Stimulated activated CD8-positive, alpha-beta memory T cell treated with anti-CD3 and anti-CD28 coated beads, Interleukin-4, amount 100 ng/mL, for 4 hours (primary cell): ENCODE data around the gene SPEG.

Source experiments
- DNase-seq, 2 donors: peaks; one replicate each; pipeline ENCODE4 v3.0.0-alpha.2; 2020; ENCODE audit warnings: low read depth in 2 of 2, low spot score in 1 of 2

Gene SPEG

DNA sequence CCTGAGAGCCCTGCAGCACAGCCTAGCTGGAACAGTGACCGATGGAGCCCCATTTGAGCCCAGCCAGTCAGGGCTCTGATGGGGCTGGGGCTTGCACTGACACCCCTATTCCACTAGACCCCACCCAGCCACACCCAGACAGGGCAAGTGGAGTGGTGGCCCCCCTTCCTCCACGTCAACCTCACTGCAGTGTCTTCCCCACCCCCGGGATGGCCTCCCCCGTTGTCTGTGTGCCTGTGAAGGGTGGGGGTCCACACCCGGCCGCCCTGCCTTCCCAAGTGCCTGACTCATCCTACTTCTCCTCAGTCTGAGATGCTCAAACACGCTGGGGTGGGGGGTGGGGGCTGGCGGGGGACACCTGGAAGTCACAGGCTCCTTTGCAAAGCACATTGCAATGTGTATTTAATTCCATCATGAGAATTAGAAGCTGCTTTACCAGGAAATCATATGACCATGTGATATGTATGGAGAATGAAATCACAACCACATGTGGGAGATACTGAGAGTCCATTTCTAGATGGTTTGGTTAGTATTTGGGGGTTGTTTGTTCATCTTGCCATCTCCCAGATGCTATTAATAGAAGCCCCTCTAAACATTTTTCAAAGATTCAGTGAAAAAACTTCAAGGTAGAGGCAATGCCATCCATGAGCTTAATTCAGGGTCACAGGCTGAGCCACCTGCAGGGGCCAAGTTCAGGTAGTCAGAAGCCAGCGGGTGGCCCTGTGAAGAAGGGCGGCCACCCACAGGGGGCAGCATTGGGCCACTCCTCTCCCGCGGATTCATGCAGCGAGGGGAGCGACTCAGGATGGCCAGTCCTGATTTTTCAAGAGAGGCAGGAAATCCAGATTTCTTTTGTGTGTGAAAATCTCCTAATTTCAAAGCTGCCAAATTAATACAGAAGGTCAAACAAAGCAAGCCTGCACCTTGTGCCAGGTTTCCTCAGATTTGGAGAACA, 41.3 kb downstream of the SPEG start:
- DNase-seq: no peak

DNA sequence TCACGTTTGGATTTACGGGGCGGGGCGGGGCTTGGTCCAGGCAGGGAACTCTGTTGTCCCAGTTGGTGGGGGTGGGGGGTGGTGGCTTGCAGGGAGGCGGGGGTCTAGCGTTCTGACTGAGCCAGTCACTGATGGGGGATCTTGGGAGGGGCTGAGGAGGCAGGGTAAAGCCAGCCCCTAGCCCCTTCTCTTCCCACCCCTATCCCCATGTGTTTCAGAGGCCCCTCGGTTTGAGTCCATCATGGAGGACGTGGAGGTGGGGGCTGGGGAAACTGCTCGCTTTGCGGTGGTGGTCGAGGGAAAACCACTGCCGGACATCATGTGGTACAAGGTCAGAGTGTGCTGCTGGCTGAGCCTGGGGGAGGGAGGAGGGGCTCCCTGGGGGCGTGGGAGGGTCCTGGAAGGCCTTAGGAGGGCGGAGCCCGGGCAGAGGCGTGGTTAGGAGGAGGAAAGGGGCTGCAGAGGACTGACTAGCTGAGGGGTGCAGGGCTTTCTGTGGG, 42.1 kb downstream of the SPEG start:
- no peak for DNase-seq

DNA sequence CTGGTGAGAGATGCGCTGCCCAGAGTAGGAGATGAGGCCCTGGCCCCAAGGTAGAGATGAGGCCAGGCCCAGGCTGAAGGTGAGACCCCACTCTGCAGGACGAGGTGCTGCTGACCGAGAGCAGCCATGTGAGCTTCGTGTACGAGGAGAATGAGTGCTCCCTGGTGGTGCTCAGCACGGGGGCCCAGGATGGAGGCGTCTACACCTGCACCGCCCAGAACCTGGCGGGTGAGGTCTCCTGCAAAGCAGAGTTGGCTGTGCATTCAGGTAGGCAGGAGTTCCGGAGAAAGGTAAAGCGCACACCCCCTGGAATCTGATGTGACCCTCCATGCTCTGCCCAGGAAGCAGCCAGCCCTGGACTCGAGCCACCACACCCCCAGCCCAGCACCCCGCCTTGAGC, 42.5 kb downstream of the SPEG start:
- DNase-seq: no peak

DNA sequence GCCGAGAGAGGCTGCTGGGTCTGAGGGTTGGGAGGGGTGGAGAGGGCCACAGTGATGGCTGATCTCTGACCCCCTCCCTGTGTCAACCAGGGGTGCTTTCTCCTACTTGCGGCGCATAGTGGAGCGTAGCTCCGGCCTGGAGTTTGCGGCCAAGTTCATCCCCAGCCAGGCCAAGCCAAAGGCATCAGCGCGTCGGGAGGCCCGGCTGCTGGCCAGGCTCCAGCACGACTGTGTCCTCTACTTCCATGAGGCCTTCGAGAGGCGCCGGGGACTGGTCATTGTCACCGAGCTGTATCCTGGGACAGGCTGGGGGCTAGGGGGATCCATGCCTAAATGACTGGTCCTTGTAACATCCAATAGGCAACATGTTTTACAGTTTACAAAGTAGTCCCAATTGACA, 43.2 kb downstream of the SPEG start:
- DNase-seq: no peak

DNA sequence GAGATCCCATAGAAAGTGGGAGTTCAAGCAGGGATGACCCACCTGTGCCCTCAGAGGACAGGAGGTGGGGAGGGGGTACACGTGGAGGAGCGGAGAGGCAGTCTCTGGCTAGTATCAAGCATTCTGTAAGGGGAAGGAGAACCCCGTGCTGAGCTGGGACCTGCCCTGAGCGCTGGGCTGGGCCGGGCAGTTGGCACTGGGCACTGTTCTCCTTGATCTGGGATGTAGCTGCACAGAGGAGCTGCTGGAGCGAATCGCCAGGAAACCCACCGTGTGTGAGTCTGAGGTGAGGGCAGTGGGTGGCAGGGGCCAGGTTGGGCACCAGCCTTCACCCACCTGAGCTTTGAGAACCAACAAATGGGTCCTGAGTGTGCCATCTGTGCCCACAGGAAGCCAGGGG, 44.3 kb downstream of the SPEG start:
- no peak for DNase-seq

DNA sequence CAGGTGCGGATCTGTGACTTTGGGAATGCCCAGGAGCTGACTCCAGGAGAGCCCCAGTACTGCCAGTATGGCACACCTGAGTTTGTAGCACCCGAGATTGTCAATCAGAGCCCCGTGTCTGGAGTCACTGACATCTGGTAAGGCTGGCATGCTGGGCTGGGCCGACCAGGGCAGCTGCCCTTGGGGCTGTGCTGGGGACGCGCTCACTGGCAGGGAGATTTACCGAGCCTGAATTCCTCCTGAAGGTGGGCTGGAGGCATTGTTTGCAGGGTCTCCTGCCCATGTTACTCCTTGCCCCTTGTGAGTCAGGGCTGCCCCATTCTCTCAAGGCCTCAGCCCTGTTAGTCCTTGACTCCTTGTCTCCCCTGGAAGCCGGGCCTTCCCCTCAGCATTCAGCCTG, 45.4 kb downstream of the SPEG start:
- DNase-seq: no peak

DNA sequence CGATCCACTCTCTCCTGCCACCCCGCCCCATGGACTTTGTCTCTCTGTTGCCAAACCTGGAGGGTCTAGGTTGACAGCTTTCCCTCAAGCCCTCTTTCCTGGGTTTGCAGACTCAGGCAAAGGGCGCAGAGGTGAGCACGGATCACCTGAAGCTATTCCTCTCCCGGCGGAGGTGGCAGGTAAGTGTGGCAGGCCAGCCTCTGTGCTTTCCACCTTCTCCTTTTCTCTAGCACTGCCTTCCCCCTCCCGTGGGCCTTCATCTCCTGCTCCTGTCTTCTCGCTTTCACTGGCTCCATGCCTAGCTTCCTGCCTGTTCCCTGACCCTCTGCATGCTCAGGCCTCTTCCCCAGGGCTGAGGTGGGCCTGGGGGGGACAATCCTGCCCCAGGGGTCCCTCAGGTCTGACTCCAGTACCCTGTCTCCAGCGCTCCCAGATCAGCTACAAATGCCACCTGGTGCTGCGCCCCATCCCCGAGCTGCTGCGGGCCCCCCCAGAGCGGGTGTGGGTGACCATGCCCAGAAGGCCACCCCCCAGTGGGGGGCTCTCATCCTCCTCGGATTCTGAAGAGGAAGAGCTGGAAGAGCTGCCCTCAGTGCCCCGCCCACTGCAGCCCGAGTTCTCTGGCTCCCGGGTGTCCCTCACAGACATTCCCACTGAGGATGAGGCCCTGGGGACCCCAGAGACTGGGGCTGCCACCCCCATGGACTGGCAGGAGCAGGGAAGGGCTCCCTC, 48.2 kb downstream of the SPEG start:
- no peak for DNase-seq

DNA sequence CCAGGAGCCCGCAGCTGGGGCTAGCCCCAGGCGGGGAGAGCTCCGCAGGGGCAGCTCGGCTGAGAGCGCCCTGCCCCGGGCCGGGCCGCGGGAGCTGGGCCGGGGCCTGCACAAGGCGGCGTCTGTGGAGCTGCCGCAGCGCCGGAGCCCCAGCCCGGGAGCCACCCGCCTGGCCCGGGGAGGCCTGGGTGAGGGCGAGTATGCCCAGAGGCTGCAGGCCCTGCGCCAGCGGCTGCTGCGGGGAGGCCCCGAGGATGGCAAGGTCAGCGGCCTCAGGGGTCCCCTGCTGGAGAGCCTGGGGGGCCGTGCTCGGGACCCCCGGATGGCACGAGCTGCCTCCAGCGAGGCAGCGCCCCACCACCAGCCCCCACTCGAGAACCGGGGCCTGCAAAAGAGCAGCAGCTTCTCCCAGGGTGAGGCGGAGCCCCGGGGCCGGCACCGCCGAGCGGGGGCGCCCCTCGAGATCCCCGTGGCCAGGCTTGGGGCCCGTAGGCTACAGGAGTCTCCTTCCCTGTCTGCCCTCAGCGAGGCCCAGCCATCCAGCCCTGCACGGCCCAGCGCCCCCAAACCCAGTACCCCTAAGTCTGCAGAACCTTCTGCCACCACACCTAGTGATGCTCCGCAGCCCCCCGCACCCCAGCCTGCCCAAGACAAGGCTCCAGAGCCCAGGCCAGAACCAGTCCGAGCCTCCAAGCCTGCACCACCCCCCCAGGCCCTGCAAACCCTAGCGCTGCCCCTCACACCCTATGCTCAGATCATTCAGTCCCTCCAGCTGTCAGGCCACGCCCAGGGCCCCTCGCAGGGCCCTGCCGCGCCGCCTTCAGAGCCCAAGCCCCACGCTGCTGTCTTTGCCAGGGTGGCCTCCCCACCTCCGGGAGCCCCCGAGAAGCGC, 49.1 kb downstream of the SPEG start:
- DNase-seq: no peak

DNA sequence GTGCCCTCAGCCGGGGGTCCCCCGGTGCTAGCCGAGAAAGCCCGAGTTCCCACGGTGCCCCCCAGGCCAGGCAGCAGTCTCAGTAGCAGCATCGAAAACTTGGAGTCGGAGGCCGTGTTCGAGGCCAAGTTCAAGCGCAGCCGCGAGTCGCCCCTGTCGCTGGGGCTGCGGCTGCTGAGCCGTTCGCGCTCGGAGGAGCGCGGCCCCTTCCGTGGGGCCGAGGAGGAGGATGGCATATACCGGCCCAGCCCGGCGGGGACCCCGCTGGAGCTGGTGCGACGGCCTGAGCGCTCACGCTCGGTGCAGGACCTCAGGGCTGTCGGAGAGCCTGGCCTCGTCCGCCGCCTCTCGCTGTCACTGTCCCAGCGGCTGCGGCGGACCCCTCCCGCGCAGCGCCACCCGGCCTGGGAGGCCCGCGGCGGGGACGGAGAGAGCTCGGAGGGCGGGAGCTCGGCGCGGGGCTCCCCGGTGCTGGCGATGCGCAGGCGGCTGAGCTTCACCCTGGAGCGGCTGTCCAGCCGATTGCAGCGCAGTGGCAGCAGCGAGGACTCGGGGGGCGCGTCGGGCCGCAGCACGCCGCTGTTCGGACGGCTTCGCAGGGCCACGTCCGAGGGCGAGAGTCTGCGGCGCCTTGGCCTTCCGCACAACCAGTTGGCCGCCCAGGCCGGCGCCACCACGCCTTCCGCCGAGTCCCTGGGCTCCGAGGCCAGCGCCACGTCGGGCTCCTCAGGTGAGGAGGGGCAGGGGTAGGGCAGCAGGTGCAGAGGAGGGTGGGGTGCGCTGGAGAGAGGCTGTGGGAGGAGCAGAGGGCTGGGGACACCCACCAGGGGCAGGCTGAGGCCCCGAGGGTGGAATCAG, 49.9 kb downstream of the SPEG start:
- DNase-seq: no peak

DNA sequence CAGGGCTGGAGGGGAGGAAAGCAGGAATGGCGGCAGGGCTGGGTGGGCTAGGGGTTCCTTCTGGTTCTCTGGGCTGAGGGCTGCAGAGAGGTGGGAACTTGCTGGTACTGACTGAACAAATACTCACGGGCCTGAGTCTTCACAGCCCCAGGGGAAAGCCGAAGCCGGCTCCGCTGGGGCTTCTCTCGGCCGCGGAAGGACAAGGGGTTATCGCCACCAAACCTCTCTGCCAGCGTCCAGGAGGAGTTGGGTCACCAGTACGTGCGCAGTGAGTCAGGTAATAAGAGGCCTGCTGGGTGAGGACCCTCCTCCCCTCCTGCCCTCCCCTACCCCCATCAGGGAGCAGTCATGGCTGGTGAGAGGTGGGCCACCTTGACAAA, 50.5 kb downstream of the SPEG start:
- no peak for DNase-seq

DNA sequence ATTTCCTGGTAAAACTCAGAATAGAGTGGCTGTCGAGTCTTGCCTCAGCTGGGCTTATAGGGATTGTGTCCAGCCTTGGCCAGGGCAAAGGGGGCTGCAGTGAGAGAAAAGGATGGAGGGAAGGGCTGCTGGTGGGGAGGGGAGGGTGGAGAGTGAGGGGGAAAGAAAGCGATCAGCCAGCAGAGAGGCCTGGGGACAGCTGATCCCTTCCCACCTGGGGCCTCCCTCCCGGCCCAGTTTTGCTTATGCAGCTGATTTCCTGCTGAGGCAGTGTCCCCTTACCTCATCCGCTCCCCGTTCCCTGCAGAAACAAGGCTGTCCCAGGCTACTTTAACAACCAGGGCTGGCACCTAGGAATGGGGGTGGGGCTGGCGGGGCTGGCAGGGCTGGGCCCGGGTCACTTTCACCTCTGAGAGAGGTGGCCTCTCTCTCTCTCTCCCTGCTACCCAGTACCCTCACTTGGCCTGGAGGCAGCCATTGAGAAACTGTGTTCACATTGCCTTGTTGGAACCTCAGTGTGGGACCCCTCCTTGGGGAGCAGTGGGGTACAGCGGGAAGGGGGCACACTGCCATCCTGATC, 51.8 kb downstream of the SPEG start:
- DNase-seq: no peak

DNA sequence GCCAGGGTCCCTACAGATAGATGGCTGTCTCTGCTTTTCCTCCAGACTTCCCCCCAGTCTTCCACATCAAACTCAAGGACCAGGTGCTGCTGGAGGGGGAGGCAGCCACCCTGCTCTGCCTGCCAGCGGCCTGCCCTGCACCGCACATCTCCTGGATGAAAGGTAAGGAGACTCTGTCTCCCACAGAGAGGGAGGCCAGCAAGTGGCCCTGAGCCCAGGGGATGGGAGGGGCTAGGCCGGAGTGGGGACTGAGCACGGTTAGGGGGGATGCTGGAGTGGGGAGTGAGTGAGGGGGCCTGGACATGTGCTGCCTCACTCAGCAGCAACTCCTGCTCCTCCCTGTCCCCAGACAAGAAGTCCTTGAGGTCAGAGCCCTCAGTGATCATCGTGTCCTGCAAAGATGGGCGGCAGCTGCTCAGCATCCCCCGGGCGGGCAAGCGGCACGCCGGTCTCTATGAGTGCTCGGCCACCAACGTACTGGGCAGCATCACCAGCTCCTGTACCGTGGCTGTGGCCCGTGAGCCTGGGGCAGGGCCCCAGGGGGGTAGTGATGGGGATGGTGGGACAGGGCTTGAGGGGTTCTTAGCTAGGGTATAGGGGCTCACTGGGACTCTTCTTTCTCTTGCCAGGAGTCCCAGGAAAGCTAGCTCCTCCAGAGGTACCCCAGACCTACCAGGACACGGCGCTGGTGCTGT, 53.7 kb downstream of the SPEG start:
- no peak for DNase-seq

DNA sequence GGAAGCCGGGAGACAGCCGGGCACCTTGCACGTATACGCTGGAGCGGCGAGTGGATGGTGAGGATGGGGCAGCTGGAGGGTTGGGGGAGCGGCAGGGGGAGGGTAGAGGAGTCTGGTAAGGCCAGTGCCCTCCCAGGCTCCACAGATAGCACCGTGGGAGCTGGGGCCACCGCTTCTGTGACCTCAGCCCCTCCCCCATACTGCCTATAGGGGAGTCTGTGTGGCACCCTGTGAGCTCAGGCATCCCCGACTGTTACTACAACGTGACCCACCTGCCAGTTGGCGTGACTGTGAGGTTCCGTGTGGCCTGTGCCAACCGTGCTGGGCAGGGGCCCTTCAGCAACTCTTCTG, 54.2 kb downstream of the SPEG start:
- DNase-seq: no peak

DNA sequence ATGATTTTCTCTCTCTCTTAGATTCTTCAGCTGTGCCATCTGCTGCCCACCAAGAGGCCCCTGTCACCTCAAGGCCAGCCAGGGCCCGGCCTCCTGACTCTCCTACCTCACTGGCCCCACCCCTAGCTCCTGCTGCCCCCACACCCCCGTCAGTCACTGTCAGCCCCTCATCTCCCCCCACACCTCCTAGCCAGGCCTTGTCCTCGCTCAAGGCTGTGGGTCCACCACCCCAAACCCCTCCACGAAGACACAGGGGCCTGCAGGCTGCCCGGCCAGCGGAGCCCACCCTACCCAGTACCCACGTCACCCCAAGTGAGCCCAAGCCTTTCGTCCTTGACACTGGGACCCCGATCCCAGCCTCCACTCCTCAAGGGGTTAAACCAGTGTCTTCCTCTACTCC, 54.7 kb downstream of the SPEG start:
- DNase-seq: no peak

DNA sequence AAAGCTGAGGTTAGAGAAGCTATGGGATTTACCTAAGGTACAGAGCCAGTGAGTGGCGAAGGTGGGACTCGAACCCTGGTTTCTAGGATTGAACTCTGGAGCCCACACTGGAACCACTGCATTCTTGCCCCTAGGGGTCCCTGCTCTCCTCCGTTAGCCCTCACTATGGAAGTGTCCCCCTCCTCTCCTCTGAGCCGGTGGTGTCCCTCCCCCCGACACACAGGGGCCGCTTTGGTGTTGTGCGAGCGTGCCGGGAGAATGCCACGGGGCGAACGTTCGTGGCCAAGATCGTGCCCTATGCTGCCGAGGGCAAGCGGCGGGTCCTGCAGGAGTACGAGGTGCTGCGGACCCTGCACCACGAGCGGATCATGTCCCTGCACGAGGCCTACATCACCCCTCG, 55.5 kb downstream of the SPEG start:
- no peak for DNase-seq

DNA sequence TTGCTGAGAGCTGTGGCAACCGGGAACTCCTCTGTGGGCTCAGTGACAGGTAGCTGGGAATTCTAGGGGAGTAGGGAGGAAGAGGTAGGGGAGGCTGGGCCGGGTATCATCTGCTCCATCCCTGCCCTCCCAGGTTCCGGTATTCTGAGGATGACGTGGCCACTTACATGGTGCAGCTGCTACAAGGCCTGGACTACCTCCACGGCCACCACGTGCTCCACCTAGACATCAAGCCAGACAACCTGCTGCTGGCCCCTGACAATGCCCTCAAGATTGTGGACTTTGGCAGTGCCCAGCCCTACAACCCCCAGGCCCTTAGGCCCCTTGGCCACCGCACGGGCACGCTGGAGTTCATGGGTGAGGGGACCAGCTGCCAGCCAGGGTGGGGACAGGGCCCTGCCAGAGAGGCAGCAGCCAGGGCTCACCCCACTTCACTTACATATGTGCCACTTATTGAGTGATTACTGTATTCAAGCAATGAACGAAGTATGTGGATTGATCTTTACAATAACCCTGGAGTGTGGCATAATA, 56.0 kb downstream of the SPEG start:
- no peak for DNase-seq

DNA sequence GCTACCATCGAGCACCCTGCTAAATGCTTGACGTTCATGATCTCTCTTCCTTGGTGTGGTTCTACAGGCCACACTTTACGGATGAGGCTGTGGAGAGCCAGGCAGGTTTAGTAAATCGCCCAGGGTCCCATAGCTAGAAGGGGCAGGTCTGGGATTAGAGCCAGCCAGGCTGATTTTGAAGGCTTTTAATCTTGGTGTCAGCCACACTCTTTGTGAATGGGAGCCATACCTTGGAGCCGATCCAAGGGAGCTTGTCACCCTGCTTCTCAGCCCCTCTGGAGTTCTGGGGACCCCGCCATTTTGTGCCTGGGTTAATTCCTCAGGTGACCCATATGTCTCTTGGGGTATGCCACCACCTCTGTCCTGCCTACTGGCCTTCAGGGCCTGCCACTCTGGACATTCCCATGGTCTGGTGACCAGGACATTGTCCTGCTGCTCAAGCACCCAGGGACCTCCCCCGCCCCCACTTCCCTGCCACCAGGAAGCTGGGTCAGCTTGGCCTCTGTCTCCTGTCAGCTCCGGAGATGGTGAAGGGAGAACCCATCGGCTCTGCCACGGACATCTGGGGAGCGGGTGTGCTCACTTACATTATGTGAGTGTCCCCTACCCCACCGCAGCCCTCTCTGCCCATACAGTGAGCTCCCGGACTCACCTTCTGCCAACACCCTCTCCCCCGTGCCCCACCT, 56.8 kb downstream of the SPEG start:
- no peak for DNase-seq

DNA sequence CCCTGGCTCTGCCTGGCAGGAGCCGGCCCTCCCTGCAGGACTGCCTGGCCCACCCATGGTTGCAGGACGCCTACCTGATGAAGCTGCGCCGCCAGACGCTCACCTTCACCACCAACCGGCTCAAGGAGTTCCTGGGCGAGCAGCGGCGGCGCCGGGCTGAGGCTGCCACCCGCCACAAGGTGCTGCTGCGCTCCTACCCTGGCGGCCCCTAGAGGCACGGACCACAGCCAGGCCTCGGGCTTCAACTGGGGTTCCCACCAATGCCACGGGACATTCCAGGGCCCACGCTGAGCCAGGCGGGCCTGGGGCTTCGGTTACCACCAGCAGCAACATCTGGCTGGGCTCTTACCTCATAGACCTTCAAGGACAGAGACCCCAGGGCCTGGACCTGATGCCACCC, 57.9 kb downstream of the SPEG start:
- no peak for DNase-seq

DNA sequence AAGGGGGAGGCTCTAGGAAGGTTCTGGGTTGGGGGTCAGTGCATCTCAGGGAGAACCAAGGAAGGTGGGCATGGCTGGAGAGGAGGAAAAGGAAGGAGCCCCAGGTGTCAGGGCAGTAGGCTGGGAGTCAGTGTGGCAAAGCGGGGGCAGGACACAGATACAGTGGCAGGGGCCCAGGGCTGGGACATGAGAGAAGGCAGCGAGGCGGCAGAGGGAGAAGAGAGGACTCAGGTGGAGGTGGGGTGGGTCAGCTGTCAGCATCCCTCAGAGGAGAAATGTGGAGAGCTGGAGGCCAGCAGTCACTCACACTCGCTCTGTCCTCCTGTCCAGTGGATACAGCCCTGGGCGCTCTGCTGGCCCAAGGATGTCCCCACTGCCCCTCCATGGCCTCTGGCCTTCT, 58.4 kb downstream of the SPEG start:
- no peak for DNase-seq
